Muscle layer of duodenum (tissue), 2 donors: ENCODE results near the gene PLD4.

Experiments
- H3K27ac ChIP-seq: one replicate; pipeline ENCODE4 v1.7.0; 2013; ENCODE audit warnings: mild to moderate bottlenecking, low read length
- H3K27me3 ChIP-seq: one replicate; pipeline ENCODE4 v1.7.0; 2013; ENCODE audit warnings: low read depth, mild to moderate bottlenecking, control low read depth, low read length
- H3K36me3 ChIP-seq, 2 donors: one replicate each; pipeline ENCODE4 v1.7.0; 2013; ENCODE audit warnings: low read length in 2 of 2, control low read depth in 1 of 2, mild to moderate bottlenecking in 1 of 2; ENCODE audit not compliant: insufficient read depth in 2 of 2, control insufficient read depth in 1 of 2
- H3K4me1 ChIP-seq, 2 donors: one replicate each; pipeline ENCODE4 v1.7.0; 2013; ENCODE audit warnings: low read length in 2 of 2, mild to moderate bottlenecking in 2 of 2, control low read depth in 1 of 2, moderate library complexity in 1 of 2; ENCODE audit not compliant: insufficient read depth in 2 of 2, control insufficient read depth in 1 of 2
- H3K4me3 ChIP-seq, 2 donors: one replicate each; pipeline ENCODE4 v1.7.0; 2013; ENCODE audit warnings: low read length in 2 of 2, low read depth in 1 of 2, mild to moderate bottlenecking in 1 of 2
- H3K9me3 ChIP-seq, 2 donors: one replicate each; pipeline ENCODE4 v1.7.0; 2013; ENCODE audit warnings: low read length in 2 of 2, control low read depth in 1 of 2, mild to moderate bottlenecking in 1 of 2; ENCODE audit not compliant: control insufficient read depth in 1 of 2
- donor health status: healthy.

Gene PLD4

GRCh38 chr14:104927432-104927816 is 2.7 kb downstream of the PLD4 start:
- no peaks in the 10 kb centered on the region for H3K36me3 ChIP-seq
- H3K4me3 ChIP-seq = no peak overlapping the region
- H3K4me1 ChIP-seq = peaks cover 0 to 7% of the 10 kb centered on the region in 2 donors
- peaks cover 0 to 5% of the 10 kb centered on the region in 2 donors for H3K9me3 ChIP-seq
- H3K27me3 ChIP-seq = no peaks in the 10 kb centered on the region
- H3K27ac ChIP-seq = no peak overlapping the region

GRCh38 chr14:104927901-104928300 is 3.2 kb downstream of the PLD4 start:
- peaks cover 0 to 5% of the 10 kb centered on the region in 2 donors for H3K9me3 ChIP-seq
- H3K36me3 ChIP-seq = no peaks in the 10 kb centered on the region
- H3K4me1 ChIP-seq = peaks cover 0 to 9% of the 10 kb centered on the region in 2 donors
- no peak overlapping the region for H3K27ac ChIP-seq
- no peaks in the 10 kb centered on the region for H3K27me3 ChIP-seq
- no peak overlapping the region for H3K4me3 ChIP-seq

GRCh38 chr14:104928391-104929133 is 3.9 kb downstream of the PLD4 start:
- H3K36me3 ChIP-seq = no peaks in the 10 kb centered on the region
- H3K27me3 ChIP-seq = no peaks in the 10 kb centered on the region
- peaks cover 0 to 5% of the 10 kb centered on the region in 2 donors for H3K9me3 ChIP-seq
- H3K27ac ChIP-seq = no peak overlapping the region
- H3K4me3 ChIP-seq = no peak overlapping the region
- H3K4me1 ChIP-seq = peaks cover 0 to 9% of the 10 kb centered on the region in 2 donors

GRCh38 chr14:104929268-104930230 is 4.9 kb downstream of the PLD4 start:
- Histone ChIP-seq H3K36me3 (no peaks in the 10 kb centered on the region), H3K4me1 (peaks cover 0 to 13% of the 10 kb centered on the region in 2 donors), H3K27me3 (no peaks in the 10 kb centered on the region), H3K9me3 (no peaks in the 10 kb centered on the region), H3K27ac (no peak overlapping the region), H3K4me3 (no peak overlapping the region)

- Histone ChIP-seq H3K9me3 (no peaks in the 10 kb centered on the region), H3K4me3 (no peak overlapping the region), H3K27ac (no peak overlapping the region), H3K36me3 (no peaks in the 10 kb centered on the region), H3K27me3 (no peaks in the 10 kb centered on the region), H3K4me1 (peaks cover 0 to 13% of the 10 kb centered on the region in 2 donors)
Measured at GRCh38 chr14:104930526-104931303, 6.0 kb downstream of the PLD4 start.

GRCh38 chr14:104931304-104931770 is 6.7 kb downstream of the PLD4 start:
- Histone ChIP-seq H3K27ac (no peak overlapping the region), H3K27me3 (no peaks in the 10 kb centered on the region), H3K36me3 (no peaks in the 10 kb centered on the region), H3K4me1 (peaks cover 0 to 13% of the 10 kb centered on the region in 2 donors), H3K4me3 (no peak overlapping the region), H3K9me3 (no peaks in the 10 kb centered on the region)

GRCh38 chr14:104931771-104932675 is 7.3 kb downstream of the PLD4 start:
- Histone ChIP-seq H3K9me3 (no peaks in the 10 kb centered on the region), H3K36me3 (no peaks in the 10 kb centered on the region), H3K4me3 (peak overlapping the region in 1 of 2 donors; percentile 63), H3K27ac (no peak overlapping the region), H3K27me3 (no peaks in the 10 kb centered on the region), H3K4me1 (peaks cover 0 to 13% of the 10 kb centered on the region in 2 donors)

GRCh38 chr14:104932676-104933631 is 8.3 kb downstream of the PLD4 start:
- Histone ChIP-seq H3K27me3 (no peaks in the 10 kb centered on the region), H3K4me3 (peak overlapping the region in 1 of 2 donors; percentile 63), H3K4me1 (peaks cover 0 to 13% of the 10 kb centered on the region in 2 donors), H3K27ac (no peak overlapping the region), H3K36me3 (no peaks in the 10 kb centered on the region), H3K9me3 (no peaks in the 10 kb centered on the region)

- Histone ChIP-seq H3K27ac (no peak overlapping the region), H3K4me3 (no peak overlapping the region), H3K27me3 (no peaks in the 10 kb centered on the region), H3K4me1 (peaks cover 0 to 13% of the 10 kb centered on the region in 2 donors), H3K36me3 (peaks cover 0 to 3% of the 10 kb centered on the region in 2 donors), H3K9me3 (no peaks in the 10 kb centered on the region)
Measured at GRCh38 chr14:104933746-104934733, 9.4 kb downstream of the PLD4 start.
